Stimulated activated CD4-positive, alpha-beta T cell treated with anti-CD3 and anti-CD28 coated beads, Interleukin-2, amount 100 ng/mL, for 48 hours (primary cell): ENCODE measurements around the gene GSTO1.

Experiments used
- DNase-seq, 2 donors: peaks; one replicate each; pipeline ENCODE4 v3.0.0-alpha.2; 2020

GSTO1 gene

DNA sequence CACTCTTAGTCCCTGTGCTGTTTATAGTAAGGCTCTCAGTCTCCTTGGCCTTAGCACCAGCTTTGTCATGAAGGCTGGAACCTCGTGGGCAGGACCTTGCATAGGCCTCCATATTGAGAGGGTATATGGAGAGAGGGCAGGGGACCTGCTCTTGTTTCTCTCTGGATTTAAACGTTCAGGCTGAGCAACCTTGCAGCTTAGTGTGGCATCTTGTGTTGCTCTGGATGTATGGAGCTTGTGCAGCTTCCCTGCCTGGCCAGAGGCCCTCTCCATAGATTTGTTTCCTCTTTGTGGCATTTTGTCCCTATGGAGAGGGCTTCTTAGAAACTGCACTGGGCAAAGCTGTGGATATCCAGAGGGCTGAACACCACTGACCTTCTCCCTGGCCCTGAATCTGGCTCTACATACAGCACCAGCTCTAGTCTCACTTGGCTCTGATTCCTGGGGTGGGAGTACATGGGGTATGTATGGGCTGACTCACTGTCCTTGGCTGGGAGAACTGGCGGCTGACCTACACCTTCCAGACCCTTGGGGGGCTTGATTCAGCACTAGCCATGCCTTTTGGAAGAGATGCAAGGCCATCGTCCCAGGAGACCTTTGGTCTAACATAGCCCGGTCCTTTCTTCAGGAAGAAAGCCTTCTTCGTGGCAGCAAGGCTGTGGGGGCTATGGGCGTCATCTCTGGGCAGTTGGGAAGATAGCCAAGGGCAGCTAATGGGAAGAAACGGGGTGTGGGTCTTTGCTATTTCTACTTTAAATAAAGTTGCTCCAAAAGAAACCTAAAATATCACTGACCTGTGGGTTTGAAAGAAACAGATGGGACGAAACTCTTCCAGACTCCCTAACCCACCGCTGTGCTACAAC, 53.1 kb downstream of the GSTO1 start:
- no peak for DNase-seq

DNA sequence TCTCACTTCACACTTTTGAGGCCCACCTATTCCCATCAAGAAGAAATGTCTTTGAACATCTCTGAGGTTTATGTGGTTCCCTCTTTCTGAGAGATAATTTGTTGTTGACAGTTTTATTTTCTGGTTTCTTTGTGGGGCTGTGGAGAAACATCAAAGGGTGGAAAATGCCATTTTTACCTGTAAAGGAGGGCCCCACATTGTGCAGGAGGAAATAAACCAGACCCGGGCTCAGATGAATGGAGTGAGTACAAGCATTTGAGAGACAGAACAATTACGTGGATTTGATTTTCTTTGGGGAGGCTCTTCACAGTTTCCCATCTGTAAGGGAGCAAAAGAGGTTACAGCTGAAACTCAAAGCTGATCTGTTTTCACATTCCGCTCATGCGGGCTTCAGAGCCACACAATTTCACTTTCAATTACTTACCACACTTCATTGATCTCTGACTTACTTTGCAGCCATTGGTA, 53.8 kb downstream of the GSTO1 start:
- no peak for DNase-seq

DNA sequence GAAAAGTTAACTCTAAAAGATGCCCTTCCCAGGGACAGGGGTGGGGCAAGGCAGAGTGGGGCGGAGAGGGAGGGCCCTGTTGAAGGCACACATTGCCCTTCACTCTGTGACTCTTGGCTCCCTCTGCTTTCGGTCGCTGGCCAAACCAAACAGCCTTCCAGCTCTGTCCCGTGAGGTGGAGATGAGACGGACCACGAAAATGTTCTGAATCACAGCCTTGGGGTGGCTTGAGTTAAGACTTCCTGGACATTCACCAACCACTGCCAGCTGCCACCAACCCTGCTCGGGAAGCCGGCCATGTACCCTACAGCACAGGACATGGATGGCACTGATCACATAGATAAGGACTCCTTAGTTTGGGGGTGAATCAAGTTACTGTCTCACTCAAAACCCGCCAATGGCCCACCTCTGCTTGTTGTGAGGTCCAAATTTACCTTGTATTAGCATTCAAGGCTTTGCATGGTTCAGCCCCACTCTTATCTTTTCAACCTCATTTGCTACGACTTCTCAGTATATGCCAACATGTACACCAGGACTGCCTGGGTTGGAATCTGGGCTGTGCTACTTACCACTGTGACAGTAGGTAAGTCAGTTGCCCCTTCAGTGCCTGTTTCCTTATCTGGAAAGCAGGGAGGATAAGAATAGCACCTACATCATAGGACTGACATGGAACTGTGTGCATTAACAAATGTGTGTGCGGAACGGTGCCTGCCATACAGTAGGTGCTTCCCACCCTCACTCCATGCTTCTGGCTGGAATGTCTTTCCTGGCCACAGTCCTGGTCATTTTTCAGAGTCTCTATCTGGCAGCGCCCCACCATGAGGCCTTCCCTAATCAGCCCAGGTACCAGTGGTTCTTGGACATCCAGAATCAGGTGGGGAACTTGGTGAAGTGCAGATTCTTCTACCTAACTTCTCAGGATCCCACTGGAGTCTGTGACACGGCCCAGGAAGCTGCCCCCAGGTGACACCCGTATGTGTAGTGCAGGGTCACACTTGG, 55.6 kb downstream of the GSTO1 start:
- no peak for DNase-seq

DNA sequence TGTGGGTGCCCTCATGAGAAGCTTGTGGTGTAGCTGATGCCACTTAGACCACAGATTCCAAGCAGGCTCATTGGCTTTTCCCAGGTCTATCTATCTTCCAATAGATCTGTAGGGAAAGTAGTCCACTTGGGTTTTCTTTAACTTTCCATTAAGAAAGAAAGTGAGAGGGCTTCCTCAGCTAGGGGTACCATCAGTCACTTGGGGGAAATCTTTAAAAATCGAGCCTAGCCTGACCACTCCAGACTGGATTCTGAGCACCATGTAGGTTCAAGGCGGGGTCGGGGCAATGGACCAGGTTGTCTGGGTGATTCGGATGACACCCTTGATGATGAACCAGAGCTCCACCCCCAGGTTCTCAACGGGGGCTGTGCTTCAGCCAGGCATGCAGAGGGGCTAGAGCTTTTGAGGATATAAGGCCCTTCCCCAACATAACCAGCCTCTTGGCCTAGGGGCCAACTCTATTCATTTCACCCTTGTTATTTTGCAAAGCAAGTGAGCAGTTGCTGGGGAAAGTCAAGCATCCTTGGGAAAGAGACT, 56.6 kb downstream of the GSTO1 start:
- no peak for DNase-seq

DNA sequence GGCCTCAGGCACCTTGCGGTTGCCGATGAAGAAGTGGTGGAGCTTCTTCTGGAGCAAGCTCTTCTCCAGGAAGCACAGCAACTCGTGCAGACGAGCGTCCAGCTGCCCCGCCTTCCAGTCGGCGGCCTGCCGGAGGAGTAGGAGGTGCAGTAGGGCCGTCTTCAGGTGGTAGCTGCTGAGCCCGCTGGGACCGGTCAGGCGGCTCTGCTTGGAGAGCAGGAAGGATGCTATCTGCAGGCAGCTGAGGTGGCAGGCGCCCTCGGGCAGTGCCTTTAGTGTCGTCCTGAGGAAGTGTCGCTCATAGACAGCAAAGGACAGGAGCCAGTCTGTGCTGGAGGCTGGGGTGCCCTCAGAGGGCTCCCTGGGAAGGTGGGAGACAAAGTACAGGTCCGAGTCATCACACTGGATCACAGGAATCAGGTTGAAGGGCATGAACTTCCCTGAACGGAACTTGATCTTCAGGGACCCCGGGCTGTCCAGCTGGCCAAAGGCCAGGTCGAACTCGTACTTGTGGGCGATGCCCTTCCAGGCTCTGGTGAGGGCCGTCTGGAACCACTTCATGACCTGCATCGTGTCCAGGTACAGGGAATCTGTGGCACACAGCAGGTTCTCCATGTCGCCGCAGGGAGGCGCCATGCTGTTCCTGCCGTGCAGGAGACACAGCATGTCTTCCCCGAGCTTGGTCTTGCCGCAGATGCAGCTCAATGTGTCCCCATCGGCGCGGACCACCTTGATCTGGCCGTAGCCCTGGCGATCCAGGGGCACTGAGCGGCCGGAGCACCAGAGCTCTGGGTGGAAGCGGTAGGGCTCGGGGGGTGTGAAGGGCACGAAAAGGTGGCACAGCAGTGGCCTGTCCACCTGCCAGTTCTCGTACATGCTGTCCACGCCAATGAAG, 60.1 kb downstream of the GSTO1 start:
- no peak for DNase-seq

DNA sequence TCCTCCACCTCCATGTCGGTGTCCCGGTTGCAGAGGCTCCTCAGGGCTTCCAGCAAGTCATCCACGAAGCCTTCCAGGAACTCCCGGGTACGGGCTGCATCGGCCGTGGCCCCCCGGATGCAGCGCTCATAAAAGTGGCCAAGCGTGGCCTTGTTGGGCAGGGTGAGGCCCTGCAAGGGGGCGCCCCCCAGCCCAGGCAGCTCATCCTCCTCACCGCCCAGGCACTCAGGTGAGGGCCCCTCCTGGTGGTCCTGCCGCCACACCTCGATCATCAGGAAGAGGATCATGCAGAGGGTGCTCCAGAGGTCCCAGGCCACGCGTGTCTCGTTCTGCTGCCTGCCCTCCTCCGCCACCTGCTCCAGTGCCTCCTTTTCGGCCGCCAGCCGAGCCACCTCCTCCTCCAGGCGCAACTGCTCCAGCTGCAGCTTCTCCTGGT, 60.8 kb downstream of the GSTO1 start:
- DNase-seq, result no peak

DNA sequence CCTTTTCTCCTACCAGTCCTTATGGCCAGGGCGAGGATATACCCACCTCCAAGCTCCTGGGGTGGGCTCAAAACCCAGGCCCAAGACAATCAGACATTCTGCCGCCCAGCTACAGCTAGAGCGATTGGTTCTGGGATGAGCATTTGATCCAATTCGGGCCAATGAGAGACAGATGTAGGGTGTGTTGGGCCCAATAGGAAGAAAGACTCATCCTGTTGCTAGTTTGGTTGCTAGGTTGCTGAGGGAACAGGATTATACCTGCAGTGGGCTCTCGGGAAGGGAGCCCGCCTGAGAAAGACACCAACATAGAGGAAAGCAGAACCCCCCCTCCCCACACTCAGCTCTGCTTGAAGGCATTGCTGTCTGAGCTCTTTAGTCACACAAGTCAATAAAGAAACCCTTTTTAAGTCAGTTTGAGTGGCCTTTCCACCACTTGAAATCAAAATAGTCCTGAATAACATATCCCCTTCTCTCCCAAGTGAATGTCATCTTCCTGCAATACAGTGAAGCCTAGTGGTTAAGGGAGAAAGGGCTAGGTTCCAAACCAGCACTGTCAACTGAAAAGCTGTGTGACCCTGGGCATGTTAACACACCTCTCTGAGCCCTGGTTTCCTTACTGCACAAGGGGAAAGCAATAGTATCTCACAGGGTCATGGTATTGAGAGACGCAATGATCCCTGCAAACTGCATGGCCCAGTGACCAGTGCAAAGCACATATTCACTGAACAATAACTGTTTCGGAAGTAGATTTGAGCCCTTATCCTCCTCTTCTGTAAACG, 61.8 kb downstream of the GSTO1 start:
- no peak for DNase-seq
